RWPE2 (cell line): ENCODE data around the gene G6PC3.
A peak's percentile ranks its signal among the peaks of the same experiment; 100 is the strongest.

Experiments used
- ATAC-seq: fragments of 200-7000 bp; cut with Tn5 transposase; 3 replicates; pipeline ENCODE4 v1.9.1; 2021; ENCODE audit warnings: low read depth
- DNase-seq: peaks from one replicate; pipeline ENCODE4 v3.0.0-alpha.2; 2020; ENCODE audit warnings: low spot score
- H3K27ac ChIP-seq: fragments of 450-650 bp; 2 replicates; pipeline ENCODE4 v1.5.1; 2017; ENCODE audit warnings: mild to moderate bottlenecking; ENCODE audit not compliant: poor library complexity, severe bottlenecking
- H3K27me3 ChIP-seq: fragments of 250-450 bp; sonication (Bioruptor Pico); 2 replicates; pipeline ENCODE4 v1.5.1; 2021; ENCODE audit warnings: mild to moderate bottlenecking, moderate library complexity; ENCODE audit not compliant: insufficient read depth, poor library complexity, severe bottlenecking
- H3K36me3 ChIP-seq: fragments of 250-450 bp; sonication (Bioruptor Pico); 2 replicates; pipeline ENCODE4 v1.5.1; 2020; ENCODE audit warnings: low read depth, mild to moderate bottlenecking, moderate library complexity
- H3K4me1 ChIP-seq: fragments of 250-450 bp; sonication (Bioruptor Pico); 2 replicates; pipeline ENCODE4 v1.5.1; 2021; ENCODE audit warnings: mild to moderate bottlenecking, moderate library complexity; ENCODE audit not compliant: insufficient read depth, poor library complexity, severe bottlenecking
- H3K4me3 ChIP-seq: fragments of 250-450 bp; sonication (Bioruptor Pico); 2 replicates; pipeline ENCODE4 v1.5.1; 2021; ENCODE audit warnings: mild to moderate bottlenecking, moderate library complexity; ENCODE audit not compliant: severe bottlenecking
- H3K9me3 ChIP-seq: fragments of 250-450 bp; sonication (Bioruptor Pico); 2 replicates; pipeline ENCODE4 v1.5.1; 2021; ENCODE audit warnings: mild to moderate bottlenecking, moderate library complexity; ENCODE audit not compliant: severe bottlenecking
- TF ChIP-seq, protein P1 (sequence below): fragments of 450-650 bp; IDR thresholded peaks from one replicate; pipeline ENCODE4 v1.5.1; 2017; ENCODE audit warnings: mild to moderate bottlenecking, moderate library complexity; ENCODE audit not compliant: poor library complexity, severe bottlenecking

The G6PC3 gene

DNA sequence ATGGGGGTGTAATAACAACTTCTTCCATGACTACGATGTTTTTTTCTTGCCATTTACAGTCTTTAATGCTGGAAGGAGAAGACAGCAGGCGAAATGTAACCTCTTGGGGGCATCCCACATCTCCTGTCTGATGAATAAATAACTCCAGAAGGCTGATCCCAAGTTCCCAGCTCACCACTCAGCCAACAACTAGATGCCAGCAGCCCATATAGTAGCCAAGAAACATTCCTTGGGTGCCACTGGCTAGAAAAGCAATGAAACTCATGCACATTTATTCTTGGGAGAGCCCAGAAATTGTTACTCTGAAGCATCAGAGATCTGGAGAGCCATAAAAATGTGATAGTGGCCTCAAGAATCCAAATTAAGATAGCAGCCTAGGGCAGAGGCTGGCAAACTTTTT is 33.1 kb upstream of the G6PC3 start:
- no peak for DNase-seq
- Histone ChIP-seq H3K4me1 (peaks cover 9% of the 10 kb centered on the region), H3K9me3 (no peaks in the 10 kb centered on the region), H3K27ac (no peak overlapping the region), H3K27me3 (no peaks in the 10 kb centered on the region), H3K4me3 (no peak overlapping the region), H3K36me3 (peaks cover 62% of the 10 kb centered on the region)
- ATAC-seq = no peak
- TF ChIP-seq, protein P1, sequence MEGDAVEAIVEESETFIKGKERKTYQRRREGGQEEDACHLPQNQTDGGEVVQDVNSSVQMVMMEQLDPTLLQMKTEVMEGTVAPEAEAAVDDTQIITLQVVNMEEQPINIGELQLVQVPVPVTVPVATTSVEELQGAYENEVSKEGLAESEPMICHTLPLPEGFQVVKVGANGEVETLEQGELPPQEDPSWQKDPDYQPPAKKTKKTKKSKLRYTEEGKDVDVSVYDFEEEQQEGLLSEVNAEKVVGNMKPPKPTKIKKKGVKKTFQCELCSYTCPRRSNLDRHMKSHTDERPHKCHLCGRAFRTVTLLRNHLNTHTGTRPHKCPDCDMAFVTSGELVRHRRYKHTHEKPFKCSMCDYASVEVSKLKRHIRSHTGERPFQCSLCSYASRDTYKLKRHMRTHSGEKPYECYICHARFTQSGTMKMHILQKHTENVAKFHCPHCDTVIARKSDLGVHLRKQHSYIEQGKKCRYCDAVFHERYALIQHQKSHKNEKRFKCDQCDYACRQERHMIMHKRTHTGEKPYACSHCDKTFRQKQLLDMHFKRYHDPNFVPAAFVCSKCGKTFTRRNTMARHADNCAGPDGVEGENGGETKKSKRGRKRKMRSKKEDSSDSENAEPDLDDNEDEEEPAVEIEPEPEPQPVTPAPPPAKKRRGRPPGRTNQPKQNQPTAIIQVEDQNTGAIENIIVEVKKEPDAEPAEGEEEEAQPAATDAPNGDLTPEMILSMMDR = no peak

DNA sequence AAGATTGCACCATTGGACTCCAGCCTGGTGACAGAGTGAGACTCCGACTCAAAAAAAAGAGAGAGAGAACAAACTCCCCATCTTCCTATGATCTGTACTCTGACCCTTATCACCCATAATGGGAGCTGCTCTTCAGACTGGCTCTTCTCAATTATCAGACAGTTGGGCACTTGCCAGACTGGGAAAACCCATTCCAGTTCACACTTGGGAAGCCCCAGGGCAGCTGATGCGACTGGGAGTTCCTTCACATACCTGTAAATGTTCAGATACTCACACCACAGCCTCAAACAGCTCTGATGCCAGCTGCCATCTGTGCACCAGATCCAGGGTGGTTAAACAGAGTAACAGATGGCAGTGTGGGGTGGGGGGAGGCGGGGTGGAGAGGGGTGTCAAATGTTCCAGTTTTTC is 31.9 kb upstream of the G6PC3 start:
- Histone ChIP-seq H3K4me3 (no peak overlapping the region), H3K9me3 (no peaks in the 10 kb centered on the region), H3K27me3 (no peaks in the 10 kb centered on the region), H3K27ac (no peak overlapping the region), H3K4me1 (peaks cover 9% of the 10 kb centered on the region), H3K36me3 (peaks cover 55% of the 10 kb centered on the region)
- ATAC-seq = no peak
- DNase-seq = no peak
- TF ChIP-seq, protein P1 = no peak

DNA sequence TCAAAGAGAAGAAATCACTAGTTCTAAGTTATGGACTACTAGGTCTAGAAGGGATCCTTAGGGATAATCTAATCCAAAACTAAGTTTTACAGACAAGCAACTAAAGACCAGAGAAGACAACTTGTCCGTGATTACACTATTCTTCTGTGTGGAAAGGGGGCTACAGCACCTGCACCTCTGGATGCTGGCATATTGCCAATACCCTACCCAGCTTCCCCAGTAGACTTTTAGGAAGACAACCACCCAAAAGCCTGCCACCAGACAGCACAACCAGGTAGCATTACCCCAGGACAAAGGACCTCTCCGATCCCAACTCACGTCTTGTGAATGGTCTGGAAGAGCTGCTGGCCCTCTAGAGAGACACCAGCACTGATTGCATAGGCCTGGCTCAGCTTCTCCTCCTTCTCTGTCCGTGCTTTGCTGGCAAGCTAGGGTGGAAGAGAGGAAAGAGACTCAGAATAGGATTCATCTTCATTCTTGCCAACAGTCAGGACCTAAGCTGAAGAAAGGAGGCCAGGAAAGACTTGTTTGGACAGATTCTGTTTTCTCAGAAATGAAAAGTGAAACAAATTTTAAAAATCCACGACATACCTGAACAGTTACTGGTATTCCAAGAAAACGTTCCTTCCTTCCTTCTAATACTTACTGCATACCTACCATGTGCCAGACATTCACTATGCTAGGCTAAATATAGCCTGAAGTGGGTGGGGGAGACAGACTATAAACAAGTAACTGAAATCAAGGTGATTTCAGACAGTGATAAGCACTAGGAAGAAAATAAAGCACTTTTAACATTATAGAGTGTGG is 30.5 kb upstream of the G6PC3 start:
- TF ChIP-seq, protein P1 = no peak
- Histone ChIP-seq H3K4me1 (peaks cover 15% of the 10 kb centered on the region), H3K36me3 (peaks cover 50% of the 10 kb centered on the region), H3K27ac (peak overlapping the region; percentile 21), H3K27me3 (no peaks in the 10 kb centered on the region), H3K4me3 (no peak overlapping the region), H3K9me3 (no peaks in the 10 kb centered on the region)
- peak; percentile 50; the same call in 2 of the 3 replicates for ATAC-seq
- no peak for DNase-seq

DNA sequence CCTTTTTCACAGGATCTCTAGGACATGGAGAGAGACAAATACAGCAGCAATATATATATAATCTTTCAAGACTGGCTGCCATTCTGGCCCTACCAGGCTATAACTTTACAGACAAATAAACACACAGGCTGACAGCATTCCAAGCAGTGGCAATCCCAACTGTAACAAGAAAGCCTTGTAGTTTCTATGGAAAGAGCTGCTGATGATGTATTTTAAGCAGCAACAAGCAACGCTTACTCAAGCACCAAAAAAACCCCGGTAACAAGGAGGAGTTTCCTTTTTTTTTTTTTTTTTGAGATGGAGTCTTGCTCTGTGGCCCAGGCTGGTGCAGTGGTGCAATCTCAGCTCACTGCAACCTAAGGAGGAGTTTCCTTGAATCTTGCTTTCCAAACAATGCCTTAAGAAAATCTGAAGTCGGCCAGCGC is 27.3 kb upstream of the G6PC3 start:
- TF ChIP-seq, protein P1 = no peak
- ATAC-seq (no peak), DNase-seq (no peak)
- no peaks in the 10 kb centered on the region for H3K9me3 ChIP-seq
- no peak overlapping the region for H3K4me3 ChIP-seq
- peaks cover 15% of the 10 kb centered on the region for H3K4me1 ChIP-seq
- no peaks in the 10 kb centered on the region for H3K27me3 ChIP-seq
- peak overlapping the region; percentile 27 for H3K27ac ChIP-seq
- peaks cover 43% of the 10 kb centered on the region for H3K36me3 ChIP-seq

DNA sequence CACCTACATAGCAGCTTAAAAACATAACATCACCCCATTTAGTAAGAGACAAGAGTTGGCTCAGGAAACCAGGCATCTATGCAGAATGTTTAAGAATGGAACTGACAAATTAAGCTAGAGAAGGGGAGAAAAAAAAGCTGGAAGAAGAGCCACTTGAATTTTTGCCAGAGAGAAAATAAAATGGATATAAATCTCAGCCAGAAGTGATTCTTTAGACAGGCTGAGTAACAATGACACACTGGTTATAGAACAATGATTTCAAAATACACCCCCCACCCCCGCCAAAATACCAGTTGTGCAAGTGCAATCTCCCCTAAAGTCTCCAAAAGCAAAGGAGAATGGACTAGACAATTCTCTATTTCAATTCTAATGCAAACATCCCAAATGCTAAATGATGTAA is 26.5 kb upstream of the G6PC3 start:
- Histone ChIP-seq H3K27me3 (no peaks in the 10 kb centered on the region), H3K36me3 (peaks cover 41% of the 10 kb centered on the region), H3K27ac (peak overlapping the region; percentile 27), H3K4me3 (no peak overlapping the region), H3K9me3 (no peaks in the 10 kb centered on the region), H3K4me1 (peaks cover 15% of the 10 kb centered on the region)
- DNase-seq (no peak), ATAC-seq (peak; percentile 60)
- TF ChIP-seq, protein P1 = no peak
